Bone marrow (tissue), 2 donors: ENCODE measurements around the gene LPP.
A peak's percentile ranks its signal among the peaks of the same experiment; 100 is the strongest.

Experiments
- DNase-seq, 2 donors: peaks; one replicate each; lab custom pipeline; 2025; lab: John Stamatoyannopoulos, UW

LPP gene

DNA sequence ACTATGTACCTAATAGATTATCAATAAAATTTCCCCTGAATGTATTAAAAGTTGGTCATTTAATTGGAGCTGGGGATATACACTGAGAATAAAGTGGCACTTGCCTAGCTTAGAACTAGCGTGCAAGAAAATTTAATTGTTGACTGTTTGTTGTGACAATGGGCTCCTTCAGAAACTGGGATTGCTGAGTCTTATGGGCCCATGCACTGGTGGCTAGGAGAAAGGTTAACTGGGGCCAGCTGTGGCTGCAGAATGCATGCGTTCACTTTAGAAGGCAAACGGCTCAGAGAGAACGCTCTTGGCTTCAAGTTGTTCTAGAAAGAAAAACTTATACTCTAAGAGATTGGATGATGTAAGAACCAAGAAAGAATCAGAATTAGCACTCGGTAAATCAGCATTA lies 18.7 kb upstream of the LPP start:
- DNase-seq = no peak

DNA sequence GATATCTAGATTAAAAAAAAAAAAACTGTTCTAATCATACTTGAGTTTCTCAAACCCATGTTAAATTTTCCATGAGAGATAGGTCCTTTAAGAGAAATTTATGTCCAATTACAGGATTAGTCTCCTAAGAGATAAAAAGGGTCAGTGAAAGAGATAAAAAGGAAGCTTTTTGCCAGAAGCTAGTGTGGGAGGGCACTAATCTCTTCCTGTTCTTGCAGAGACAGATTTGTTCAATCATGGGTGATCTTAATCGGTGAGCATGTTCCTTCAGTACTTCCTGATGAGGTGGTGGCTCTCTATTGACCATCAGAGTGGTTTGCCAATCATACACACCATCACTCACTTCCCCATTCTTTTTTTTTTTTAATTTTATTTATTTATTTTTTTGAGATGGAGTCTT lies 16.9 kb upstream of the LPP start:
- DNase-seq = peak in 1 of 2 donors; percentile 48

DNA sequence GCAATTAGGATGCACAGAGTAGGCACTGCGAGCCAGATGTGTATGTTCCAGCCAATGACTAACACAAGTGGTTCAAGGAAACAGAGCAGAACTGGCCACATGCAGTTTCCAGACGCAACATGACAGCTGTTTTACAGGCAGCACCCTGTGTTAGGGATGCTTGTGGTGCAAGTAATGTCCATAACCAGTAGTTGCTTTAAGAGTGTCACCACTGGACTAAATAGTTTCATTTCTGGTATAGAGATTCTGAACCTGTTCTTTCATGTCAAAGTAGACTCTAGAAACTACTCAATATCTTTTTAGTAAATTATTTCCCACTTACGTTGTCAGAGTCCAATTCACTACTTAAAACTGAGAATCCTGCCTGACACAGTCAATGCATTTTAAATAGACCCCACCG lies 14.5 kb upstream of the LPP start:
- no peak for DNase-seq

DNA sequence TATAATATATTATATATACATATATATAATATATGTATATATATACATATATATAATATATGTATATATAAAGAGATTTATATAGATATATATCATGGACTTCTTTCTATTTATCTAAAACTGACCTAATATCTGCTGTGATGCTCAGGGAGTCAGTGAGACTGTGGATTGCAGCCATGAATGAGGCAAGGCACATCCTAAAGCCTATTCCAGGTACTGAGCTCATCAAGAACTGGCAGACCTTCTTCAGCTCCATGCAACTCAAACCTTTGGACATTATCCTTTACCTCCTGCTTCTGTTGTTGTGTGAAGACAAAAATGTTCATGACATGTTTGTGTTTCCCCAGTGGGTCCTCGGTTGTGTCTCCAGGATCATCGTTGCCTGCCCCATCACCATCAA lies 7.7 kb upstream of the LPP start:
- DNase-seq = no peak

DNA sequence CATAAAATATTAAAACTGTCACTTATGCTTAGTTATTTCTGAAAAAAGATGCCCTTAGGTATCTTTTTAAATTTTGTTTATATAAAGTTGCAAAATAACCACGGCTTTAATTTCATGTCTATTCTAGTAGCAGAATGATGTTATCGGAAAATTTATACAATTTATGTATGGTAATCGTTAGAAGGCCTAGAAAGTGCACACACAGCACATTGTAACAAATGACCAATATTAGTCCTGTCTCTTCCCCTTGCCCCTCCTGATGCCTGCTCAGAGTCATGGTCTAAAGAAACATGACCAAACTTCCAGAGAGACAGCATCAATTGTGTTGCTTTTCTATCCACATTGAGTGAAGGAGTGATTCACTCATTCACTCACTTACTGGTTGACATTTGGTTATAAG lies 6.2 kb upstream of the LPP start:
- DNase-seq = no peak

DNA sequence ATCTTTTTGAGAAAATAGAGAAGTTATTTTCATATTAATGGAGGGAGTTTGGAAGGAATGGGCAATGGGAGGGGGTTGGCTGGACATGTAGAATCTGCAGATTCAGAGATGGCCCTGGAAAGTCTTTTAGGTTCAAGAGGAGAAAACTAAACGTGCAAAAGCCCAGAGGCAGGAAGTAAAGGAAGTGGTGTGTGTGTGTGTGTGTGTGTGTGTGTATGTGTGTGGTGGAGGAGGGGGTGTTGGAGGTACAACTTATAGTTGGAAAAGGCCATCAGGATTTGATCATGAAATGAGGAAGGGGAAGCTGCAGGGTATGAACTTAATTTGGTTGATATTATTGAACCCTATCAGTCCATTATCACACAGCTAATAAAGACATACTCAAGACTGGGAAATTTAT lies 5.6 kb upstream of the LPP start:
- DNase-seq = no peak

DNA sequence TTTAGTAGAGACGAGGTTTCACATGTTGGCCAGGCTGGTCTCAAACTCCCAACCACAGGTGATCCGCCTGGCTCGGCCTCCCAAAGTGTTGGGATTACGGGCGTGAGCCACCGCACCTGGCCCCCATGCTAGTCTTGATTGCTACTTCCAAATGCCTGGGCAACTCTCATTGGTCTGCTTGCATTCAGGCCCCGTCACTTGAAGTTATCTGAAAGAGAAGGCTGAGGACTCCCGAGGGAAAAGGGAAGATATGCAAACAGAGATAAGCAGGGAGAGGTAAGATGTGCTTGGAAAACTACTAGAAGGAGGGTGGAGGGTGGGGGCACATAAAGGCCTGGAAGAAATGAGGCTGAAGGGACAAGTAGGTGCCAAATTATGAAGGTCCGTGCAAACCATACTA lies 4.4 kb upstream of the LPP start:
- DNase-seq = no peak

DNA sequence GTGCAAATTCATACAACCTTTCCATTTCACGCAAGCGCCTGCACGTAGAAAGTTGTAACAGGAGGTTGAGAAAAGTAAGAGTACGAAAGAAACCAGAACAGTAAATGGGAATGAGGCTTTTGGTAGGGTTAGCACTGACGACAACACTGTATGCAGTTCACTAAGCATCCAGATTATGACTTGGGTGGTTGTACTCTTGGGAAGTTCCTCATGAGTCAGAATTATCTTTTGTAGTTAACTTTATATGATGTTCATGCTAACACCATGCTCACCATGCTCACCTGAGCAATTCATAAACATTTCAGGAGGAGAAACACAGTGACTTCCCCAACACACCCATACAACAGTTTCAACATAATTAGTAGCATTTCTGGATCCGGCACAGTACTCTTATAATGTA lies 3.0 kb upstream of the LPP start:
- DNase-seq = no peak

DNA sequence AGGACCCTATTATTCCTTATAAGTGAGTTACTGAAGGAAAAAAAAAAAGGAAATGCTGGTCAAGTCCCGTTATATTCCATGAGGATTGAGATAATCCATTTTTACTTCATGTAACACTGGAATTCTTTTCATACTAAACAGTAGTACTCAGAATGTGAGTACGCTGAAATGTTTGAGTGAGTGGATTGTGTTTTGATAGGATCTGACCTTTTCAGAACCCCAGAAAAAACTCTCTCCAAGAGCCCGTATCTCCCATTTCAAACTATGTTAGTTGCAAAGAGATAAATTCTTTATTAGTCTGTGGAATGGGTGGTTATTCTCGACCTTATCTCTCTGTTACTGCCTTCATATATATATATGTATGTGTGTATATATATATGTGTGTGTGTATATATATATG lies 2.5 kb upstream of the LPP start:
- no peak for DNase-seq

DNA sequence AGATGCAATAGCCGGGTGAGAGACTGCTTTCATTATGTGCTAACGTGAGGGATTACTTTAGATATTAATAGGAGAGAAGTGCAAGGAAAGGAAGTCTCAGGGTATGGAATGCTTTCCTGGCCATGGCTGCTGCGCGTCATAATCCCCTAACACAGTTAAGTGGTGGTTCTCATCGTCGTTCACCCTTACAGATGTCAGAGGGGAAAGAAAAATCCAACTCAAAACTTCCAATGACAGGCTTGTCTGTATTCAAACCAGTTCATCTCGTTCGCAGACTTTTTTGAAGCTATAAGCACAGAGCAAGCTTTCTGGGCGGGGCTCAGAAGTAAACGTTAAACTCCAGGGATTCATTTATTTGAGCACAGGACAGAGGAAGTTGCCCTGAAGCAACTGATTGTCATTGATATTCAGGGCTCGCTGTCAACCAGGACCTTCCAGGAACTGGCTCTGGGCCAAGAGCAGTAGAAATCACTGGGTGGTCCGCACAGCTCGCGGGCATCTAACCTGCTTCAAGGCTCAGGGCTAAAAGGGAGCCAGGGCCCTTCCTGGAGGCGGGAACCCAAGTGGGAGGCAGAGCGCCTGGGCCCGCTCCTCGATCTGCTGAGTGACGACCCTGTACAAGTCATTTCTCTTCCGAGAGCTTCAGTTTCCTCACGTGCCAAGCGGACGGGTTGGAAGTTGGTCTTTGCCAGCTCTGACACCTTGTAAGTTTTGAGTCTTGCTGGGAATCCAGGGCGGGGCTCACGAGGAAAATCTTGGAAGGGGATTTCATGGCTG lies 1.1 kb upstream of the LPP start:
- DNase-seq = no peak

DNA sequence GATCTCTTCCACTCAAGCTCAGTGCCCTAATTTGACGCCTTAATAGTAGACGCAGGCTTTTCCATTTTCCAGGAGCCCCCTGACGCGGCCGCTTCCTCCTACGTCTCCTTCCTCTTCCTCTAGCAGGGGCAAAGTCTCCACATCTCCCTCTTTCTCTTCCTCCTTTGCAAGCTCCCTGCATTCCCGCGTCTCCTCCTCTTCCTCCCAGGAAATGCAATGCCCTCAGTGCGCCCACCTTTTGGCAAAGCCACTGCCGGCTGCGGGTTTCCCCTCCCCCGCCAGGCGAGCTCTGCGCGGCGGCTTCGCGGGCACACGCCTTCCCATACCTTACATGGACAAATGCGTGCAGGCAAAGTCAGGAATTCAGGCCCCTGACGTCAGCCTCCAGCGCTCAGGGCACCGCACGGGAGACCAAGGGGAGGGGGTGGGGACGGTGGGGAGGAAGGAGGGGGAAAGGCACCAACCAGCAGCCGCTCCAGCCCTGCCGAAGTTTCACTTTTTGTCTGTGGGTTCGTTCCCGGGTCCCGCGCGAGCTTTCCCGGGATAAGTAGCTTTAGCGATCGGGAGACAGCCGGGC lies 432 bp upstream of the LPP start:
- DNase-seq = peak; percentile 45 to 52

DNA sequence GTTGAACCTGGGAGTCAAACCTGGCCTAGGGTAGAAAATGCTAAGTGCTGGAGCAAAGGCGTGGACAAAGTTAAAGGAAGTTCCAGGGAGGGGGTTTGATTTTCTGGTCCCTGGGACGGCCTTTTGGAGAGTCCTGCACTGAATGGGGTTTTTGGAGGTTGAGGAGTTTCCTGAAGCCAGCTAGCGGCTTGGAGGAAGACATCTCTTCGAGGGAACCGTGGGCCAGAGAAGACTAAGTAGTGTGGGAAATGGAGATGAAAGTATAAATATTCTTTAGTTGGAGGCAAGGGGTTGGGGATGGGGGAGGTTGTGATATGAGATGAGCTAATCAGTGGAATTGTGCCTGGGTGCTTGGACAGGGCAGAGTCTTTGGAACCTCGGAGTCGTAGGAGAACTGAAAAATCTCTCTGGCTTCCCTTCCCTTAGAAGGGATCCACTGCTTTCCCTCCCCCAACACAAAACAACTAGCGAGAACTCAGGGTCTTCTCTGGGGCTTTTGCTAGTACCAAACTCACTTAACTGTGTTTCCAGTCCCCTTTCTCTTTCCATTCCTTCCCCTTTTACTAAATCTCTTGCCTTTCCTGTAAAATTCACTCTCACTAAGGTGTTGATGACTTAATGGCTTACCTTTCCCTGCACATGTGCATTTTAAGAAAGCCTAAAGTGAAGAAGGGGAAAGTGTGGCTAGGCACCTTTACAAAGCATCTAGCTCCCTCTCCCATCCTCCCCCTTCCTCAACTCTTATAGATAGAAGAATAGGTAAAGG lies 1.0 kb downstream of the LPP start:
- no peak for DNase-seq

DNA sequence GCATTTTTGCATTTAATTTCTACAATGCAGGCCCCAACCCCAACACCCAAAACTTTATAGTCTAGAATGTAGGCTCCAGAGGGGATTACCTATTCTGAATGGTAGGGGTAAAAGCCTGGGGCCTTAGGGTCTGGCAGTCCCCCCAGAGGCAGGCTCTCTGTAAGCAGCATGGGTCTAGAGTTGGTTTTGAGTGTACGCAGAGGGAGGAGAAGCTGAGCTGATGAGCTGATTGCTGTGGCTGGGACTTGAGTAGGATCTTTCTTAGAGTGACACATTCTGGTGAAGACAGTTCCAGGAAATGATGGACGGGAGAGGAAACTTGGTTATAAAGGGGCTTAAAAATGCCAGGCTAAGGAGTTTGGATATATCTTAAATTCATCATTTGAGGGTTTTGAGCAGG lies 2.1 kb downstream of the LPP start:
- DNase-seq = no peak

DNA sequence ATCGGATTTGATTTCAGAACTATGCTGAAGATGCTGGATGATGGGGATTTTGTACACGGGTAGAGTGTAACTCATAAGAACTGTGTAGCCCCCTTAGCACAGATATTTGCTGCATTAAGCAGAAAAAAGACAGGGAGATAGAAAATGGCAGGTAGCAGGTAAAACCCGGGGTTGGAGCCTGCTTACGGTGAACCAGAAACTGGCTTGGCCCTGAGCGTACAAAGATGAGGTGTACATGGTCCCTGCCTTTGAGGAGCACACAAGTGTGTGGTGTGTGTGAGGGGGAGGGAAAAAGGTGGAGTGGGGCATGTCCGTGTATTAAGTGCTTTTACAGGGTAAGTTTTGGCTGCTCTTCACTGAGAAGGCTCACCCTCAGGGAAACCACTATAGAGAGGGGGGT lies 3.5 kb downstream of the LPP start:
- DNase-seq = no peak

DNA sequence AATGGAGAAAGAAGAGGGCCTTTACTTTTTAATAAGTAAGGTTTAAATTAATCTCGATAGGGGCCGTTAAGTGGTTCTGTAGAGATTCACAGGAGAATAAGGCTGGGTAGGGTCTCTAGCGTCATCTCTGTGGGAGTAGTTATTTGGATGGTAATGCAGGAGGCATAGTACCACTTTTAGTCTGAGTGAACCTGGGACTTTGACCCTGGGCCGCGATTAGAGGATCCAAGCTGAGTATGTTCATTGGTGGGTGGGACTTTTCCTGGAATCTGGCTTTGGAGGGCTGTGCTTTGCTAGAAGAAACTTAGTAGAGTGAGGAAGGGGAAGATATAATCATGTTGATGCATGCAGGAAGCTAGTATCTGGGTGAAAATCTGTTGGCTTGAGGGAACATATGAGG lies 4.0 kb downstream of the LPP start:
- no peak for DNase-seq

DNA sequence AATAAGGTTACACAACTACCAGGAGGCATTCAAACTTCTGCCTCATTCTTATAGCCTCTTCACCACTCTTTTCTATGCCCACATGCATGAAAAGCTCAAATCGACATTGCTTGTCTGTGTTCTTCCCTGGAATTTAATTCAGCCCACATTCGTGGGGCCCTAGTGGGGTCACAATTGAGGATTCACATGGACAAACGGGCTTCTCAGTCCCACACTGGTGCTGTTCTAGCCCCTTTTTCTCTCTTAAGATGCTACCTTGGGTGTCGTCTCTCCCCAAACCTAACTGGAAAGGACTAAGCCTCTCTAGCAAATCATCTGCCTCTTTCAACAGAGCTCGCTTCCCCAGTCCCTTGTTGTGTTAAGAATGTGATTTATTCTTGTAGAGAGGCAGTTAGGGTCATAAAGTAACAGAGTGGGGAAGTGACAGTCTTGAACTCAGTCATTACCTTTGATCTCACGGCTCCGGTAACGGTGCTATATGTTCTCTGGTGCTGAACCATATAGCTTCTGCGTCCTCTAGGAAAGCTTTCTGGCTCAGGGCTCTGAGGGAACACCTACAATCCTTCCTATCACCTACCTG lies 4.9 kb downstream of the LPP start:
- no peak for DNase-seq

DNA sequence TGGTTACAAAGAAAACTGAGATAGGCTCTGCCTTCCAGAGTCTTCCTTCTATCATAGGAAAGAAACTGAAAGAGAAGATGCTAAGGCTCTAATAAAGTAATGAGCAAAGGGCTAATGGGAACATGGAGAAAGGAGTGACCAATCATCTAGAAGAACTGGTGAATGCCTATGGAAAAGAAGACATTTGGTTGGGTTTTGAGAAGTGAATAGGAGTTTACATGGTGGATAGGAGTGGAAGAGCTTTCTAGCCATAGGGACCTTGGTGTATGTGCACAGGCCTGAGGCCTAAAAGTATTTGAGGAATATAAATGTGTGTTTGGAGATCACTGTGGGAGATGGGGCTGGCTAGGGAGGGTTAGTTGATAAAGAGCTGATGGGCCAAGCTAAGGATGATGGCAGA lies 6.8 kb downstream of the LPP start:
- DNase-seq = no peak

DNA sequence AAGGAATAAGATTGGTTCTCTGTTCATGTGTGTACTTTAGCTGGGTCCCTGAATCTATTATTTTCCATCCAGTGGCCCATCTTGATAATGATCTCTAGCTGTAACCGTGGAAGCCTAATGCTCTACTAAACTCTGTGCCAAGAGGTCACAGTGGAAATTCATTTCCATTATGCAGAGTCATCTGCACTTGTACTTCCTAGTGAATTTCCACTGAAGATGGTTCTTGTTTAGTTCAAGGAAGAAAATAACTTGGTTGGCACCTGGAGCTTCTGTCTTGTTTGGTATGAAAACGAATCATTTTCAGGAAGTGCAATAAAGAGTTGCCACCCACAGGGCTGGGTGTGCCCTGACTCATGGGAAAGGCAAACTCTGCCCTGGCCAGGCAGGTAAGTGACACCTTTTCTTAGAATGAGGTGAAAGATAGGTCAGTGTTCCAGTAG lies 10.3 kb downstream of the LPP start:
- peak in 1 of 2 donors; percentile 38 for DNase-seq

DNA sequence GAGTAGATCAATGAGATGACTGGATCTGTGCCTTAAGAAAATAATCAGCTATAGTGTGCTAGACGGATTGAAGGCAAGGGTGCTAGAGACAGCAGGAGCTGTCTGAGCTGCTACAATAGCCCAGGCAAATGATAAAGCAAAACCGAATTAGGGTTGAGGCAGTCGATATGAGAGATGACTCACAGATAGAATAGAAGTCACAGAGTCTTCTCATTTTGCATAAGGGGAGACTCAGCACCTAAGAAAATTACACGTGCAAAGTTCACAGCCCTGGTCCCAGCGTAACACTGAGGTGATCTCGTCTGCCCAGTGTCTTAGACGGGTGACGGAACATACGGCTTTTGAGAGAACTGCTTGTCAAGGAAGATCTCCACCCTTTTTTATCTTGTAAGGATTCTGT lies 11.6 kb downstream of the LPP start:
- no peak for DNase-seq

DNA sequence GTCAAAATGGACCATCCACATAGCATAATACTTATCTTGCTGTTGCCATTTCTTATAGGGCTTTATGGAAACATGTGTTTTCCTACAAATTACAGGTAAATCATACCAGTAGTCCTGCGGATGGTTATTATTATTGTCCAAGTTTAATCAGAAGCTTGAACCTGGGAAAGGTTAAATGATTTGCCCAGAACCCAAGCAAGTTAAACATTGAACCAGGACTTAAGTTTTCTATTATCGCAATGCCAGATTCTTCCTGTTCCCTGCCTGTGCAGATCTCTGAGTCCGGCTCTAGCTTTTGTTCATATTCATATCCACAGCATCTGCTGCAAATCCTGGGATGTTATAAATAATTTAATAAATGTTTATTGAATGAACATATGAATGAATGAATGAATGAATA lies 12.5 kb downstream of the LPP start:
- DNase-seq = no peak

DNA sequence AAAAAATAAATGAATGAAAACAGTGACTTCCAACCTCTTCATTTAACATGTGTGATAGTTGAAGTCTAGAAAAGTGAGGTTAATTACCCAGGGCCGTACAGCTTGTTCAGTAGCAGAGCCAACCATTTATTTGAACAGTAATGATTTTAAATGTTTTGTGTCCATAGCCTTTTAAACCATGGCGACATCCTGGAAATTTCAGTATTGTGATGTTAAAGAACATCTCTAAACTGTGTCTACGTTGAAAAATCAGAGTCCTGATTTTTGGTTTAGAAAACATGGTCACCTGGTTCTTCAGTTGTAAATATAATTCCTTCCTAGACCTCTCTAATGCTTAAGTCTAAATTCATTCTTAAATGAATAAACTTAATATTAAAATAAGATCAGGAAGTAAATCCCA lies 14.2 kb downstream of the LPP start:
- DNase-seq = no peak

DNA sequence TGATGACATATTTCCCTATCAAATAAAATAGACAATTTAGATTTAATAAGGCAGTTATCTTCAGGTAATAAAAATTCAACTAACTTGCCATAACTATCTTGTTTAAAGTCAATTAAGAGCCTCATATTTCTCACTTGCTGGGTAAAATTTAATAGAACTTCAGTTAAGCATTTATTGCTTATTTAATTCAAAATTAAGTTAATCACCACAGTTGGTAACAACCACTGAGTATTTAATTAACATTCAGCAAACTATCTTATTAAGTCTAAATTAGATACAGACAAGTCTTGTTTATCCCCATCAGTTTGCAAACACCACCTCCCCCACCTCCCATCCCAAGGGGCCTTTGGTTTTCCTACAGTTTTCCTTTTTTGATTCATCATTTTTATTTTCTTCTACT lies 14.7 kb downstream of the LPP start:
- no peak for DNase-seq

DNA sequence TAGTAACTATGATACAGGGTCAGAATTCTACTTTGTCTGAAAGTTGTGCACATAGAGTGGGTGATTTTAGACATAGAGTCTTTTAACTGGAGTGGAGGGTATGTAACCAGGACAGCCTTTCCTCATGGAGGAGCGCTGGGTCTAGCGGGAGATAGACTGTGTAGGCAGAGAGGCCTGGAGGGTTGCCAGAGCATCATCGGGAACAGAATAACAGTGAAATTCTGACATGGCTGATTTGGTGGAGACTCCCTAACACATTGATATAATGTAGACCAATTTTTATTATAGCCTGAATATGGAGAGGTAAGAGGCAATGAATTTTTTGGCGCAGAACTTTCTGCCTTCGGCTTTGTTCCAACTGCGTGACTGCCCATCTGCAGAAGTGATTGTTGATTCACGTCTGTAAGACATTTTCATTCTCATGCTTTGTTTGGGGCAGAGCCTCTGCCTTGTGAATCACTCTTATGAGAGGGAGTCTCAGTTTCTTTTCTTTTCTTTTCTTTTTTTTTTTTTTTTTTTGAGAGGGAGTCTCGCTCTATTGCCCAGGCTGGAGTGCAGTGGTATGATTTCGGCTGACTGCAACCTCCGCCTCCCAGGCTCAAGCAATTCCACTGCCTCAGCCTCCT lies 16.0 kb downstream of the LPP start:
- DNase-seq = no peak
